Prostate gland (tissue), 2 donors: ENCODE results near the gene RNASET2.

Source experiments
- CTCF ChIP-seq, 4 experiments: fragments of 200-600 bp in 2 of 4; fragments of 450-650 bp in 2 of 4; sonication (generic) in 2 of 4; IDR thresholded peaks; 1 replicate in 3 of 4; 2 replicates in 1 of 4; pipeline ENCODE4 v1.5.1; 2016 to 2019; ENCODE audit warnings: antibody characterized with exemption in 4 of 4, mild to moderate bottlenecking in 2 of 4, moderate library complexity in 2 of 4
- POLR2A ChIP-seq: fragments of 450-650 bp; IDR thresholded peaks from one replicate; pipeline ENCODE4 v1.6.1; 2016; ENCODE audit warnings: antibody characterized with exemption, mild to moderate bottlenecking

GRCh38 chr6:166927240-166927934 is 29.0 kb downstream of the RNASET2 start:
- no peak for TF ChIP-seq CTCF (IDR thresholded peaks at IDR 0.05)
- no peak for TF ChIP-seq POLR2A
